HG02759 (cell line): ENCODE results near the gene SIK3.
"Not testable (repeated sequence)": the region's sequence is repeated elsewhere in the genome, so short reads cannot be mapped to it uniquely, and the experiment has no call there.

Source experiments
- ATAC-seq: cut with Tn5 transposase; IDR thresholded peaks from one replicate; pipeline ENCODE4 v1.9.1; 2021; ENCODE audit warnings: mild to moderate bottlenecking, moderate library complexity; ENCODE audit not compliant: unreplicated experiment

The SIK3 gene

DNA sequence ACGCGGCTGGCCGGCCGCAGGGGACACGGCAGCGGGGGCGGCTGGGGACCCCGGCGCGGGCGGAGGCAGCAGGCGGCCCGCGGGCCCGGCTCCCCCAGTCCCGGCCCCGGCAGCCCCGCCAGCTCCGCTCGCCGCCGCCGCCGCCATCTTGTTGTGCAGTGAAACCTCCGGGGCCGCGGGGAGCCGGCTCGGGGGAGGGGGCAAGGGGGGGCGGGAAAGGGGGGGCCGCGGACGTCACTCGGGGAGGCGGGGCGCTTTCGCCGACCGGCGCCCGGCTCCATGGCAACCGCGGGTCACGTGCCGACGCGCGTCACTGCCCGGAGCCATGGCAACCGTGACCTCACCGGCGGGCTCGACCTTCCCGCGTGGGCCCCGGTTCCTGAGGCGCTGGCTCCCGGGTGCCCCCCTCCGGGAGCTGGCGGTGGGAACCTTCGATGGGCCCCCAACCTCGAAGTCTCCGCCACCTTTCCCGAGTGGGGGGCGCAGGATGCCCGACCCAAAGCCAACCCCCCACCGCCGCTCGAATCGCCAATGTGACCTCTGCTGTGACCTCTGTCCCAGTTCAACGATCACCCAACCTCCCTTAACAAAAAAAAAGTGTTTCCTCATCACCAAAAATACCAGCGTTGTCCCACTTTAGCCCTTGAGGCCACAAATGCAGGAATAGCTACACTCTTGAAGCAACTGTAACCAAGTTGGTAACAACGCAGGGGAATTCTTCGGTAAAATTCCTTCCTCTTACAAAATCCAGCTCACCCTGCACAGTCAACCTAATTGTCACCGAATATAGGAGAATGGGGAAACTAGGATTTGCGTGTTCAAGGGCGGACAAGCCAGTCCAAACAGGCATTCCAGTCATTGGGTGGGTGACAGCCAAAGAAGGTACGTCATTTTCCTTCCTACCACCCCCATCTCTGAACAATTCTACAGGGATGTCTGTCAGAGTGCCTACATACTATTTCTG is at the start of gene SIK3:
TSS of gene SIK3 (minus strand) at position 160 of the 964 bp plus-strand sequence. CDS start at position 147, 13 bp downstream.
- ATAC-seq = peak; percentile 84

GRCh38 chr11:117146521-117146920 is 48.3 kb upstream of the SIK3 start:
- no peak for ATAC-seq

DNA sequence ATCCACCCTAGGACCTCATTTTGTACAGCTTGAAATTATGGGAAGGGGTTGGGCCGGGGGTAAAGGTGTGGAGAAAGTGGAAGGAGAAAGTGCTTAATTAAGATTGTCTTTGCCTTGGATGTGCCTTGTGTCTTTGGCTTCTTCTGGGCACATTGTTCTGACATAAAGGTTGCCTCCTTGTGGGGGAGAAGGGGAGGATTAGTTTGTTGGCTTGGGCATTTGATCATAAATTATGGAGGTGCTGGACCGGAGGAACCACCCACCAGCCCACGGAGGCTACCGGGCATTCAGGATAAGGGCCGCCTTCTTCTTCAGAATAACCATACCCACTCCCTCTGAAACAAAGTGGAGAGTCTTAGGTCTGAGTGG is 47.1 kb upstream of the SIK3 start:
- no peak for ATAC-seq

- ATAC-seq = peak; percentile 56
Measured at GRCh38 chr11:117144477-117145392, 46.5 kb upstream of the SIK3 start.

- peak; percentile 96 for ATAC-seq
Measured at GRCh38 chr11:117143871-117144476, 45.7 kb upstream of the SIK3 start, which contains the start of gene PAFAH1B2. TSS of gene PAFAH1B2 (plus strand) at chr11:117144287. CDS start at chr11:117152448, 8,161 bp downstream.

- no peak for ATAC-seq
Measured at GRCh38 chr11:117143390-117143789, 45.2 kb upstream of the SIK3 start.

GRCh38 chr11:117137223-117138086 is 39.2 kb upstream of the SIK3 start:
- not testable (repeated sequence) for ATAC-seq

DNA sequence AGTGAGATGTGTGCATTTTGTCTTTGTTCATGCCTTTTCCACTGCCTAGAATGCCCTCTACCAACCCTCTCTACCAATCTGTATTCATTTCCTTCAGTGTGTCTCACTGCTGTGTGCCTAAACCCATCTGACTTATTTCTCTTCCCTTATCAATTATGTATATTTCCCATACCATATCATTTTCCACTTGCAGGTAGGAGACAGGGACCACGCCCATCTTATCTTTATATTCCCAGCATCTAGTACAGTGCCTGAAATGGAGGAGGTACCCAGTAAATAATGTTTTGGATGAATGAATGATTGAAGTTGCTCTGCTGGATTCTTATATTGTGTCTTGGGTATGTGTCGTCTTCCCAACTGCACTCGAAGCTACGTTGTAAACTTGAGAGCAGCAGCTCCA is 36.8 kb upstream of the SIK3 start:
- not testable (repeated sequence) for ATAC-seq

DNA sequence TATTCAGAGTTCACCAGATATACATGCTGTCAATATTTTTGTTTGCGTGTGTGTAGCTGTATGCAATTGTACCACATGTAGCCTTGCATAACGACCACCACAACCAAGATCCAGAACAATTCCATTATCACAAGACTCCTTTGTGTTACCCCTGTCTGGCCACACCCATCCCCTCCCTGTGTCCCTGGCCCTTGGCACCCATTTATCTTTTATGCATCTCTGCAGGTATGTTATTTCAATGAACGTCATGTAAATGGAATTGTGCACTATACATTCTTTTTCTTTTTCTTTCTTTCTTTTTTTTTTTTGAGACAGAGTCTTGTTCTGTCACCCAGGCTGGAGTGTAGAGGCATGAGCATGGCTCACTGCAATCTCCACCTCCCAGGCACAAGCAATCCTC is 36.2 kb upstream of the SIK3 start:
- ATAC-seq = no peak

DNA sequence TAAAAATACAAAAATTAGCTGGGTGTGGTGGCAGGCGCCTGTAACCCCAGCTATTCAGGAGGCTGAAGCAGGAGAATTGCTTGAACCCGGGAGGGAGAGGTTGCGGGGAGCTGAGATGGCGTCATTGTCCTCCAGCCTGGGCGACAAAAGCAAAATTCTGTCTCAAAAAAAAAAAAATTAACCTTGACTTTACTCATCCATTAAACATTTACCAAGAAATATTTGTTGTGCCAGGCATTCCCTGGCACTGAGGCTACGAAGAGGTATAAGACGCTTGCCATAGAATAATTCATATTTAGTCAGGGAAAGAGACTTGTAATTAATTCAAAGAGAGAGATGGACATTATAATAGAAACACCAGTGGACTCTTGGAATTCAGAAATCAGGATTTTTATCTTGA is 32.7 kb upstream of the SIK3 start:
- no peak for ATAC-seq

- not testable (repeated sequence) for ATAC-seq
Measured at GRCh38 chr11:117130396-117130795, 32.2 kb upstream of the SIK3 start.

DNA sequence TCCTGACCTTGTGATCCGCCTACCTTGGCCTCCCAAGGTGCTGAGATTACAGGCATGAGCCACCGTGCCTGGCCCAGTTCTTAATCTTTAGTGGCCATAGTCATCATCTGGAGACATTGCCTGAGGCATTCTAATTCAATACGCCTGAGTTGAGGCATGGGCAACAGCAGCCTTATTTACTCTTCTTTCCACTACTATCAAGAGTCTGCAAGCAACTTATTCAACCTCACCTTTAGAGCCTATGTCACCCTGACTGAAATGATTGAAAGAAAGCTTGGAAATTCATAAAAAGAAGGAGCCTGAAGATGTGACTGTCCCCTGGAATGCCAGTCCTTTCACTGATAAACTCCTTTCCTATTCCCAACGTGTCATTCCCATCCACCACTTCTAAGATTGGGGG is 30.1 kb upstream of the SIK3 start:
- no peak for ATAC-seq

GRCh38 chr11:117127171-117127901 is 29.1 kb upstream of the SIK3 start:
- no peak for ATAC-seq

GRCh38 chr11:117126223-117126965 is 28.2 kb upstream of the SIK3 start:
- ATAC-seq = no peak

DNA sequence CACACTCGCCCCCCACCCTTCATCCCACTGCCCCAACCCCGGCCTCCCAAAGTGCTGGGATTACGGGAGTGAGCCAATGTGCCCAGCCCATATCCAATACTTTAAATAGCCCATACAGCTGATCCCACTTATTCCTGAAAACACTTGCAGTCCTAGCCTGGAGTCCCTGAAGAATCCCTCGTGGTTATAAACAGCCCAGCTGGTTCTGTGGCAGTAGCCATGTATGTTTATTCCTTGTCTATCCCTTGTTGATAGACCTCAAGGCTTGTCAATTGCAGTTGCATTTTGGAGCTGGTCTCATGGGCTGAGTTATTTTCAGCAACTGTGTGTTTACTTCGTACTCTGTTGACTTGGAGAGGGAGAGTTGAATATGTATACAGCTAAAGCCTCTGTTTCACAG is 24.3 kb upstream of the SIK3 start:
- no peak for ATAC-seq

DNA sequence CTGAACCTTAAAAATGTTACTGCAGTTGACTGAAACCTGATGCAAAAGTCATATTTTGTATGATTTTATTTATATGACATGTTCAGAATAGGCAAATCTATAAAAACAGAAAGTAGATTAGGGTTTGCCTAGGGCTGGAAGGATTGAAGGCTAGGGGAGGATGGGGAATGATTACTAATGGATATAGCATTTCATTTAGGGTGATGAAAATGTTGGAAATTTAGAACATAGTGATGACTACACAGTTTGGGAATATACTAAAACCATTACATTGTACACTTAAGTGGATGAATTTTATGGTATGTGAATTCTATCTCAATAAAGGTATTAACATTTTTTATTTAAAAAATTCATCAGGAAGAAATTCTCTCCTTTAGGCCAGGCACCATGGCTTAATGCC is 22.9 kb upstream of the SIK3 start:
- no peak for ATAC-seq

DNA sequence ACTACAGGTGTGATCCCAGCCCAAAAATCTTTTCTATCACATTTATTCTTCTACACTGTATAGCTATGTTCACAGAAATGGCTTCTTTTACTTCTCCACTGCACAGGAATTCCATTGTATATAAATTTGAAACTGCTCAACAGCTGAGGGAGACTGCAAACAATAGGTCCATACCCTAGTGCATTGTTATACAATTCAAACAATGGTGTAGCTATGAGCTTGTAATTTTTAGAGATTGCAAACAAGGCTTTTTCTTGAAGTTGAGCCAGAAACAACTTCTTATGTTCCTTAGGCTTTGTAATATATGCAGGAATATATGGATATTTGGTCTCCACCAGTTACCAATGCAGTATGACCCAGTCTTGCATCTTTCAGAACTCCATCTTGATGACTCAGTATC is 19.5 kb upstream of the SIK3 start:
- no peak for ATAC-seq

- ATAC-seq = not testable (repeated sequence)
Measured at GRCh38 chr11:117112939-117113338, 14.7 kb upstream of the SIK3 start.

DNA sequence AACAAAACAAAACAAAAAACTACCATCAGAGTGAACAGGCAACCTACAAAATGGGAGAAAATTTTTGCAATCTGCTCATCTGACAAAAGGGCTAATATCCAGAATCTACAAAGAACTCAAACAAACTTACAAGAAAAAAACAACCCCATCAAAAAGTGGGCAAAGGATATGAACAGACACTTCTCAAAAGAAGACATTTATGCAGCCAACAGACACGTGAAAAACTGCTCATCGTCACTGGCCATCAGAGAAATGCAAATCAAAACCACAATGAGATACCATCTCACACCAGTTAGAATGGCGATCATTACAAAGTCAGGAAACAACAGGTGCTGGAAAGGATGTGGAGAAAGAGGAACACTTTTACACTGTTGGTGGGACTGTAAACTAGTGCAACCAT is 14.3 kb upstream of the SIK3 start:
- ATAC-seq = not testable (repeated sequence)
